HEK293 (cell line): ENCODE results near the gene SYAP1.

Experiments used
- CTCF ChIP-seq: fragments of 450-650 bp; formaldehyde crosslinking; IDR thresholded peaks from 2 replicates; pipeline ENCODE4 v1.5.1; 2016; ENCODE audit warnings: missing biosample characterization, missing genetic modification characterization
- ZNF132 ChIP-seq: fragments of 450-650 bp; formaldehyde crosslinking; IDR thresholded peaks from 2 replicates; pipeline ENCODE4 v1.5.1; 2017; ENCODE audit warnings: missing biosample characterization, missing genetic modification characterization, borderline replicate concordance
- ZNF404 ChIP-seq: fragments of 450-650 bp; formaldehyde crosslinking; IDR thresholded peaks from 2 replicates; pipeline ENCODE4 v1.5.1; 2017; ENCODE audit warnings: missing biosample characterization, missing genetic modification characterization
- ZNF416 ChIP-seq: fragments of 450-650 bp; formaldehyde crosslinking; IDR thresholded peaks from 2 replicates; pipeline ENCODE4 v1.5.1; 2016; ENCODE audit warnings: missing biosample characterization, missing genetic modification characterization
- ZNF639 ChIP-seq: fragments of 450-650 bp; formaldehyde crosslinking; IDR thresholded peaks from 2 replicates; pipeline ENCODE4 v1.5.1; 2016; ENCODE audit warnings: missing biosample characterization, missing genetic modification characterization

GRCh38 chrX:16807548-16807947, 88.1 kb downstream of the SYAP1 start:
- TF ChIP-seq ZNF132 (no peak), ZNF639 (tag by site-specific recombination) (no peak), ZNF416 (tag by site-specific recombination) (no peak), ZNF404 (tag by site-specific recombination) (no peak), CTCF (tag by site-specific recombination) (no peak)
